Measurements from ENCODE around the gene OR52E5. TPM values are rescaled to one million over a fixed set of nuclear protein-coding genes. Genes with fewer than 3 reads are reported as not detected.

Gene OR52E5
- total RNA-seq, 1 donor from 2014 or later: not detected

GRCh38 chr11:5930614-5931013, 37.6 kb downstream of the OR52E5 start:
- Mint-ChIP-seq H3K9me3 (ENCODE audit: low read depth) (peaks cover 60% of the 10 kb centered on the region), H3K27ac (ENCODE audit: unreplicated experiment) (no peak overlapping the region), H3K4me1 (ENCODE audit: low read depth) (no peaks in the 10 kb centered on the region), H3K4me3 (ENCODE audit: unreplicated experiment) (no peak overlapping the region), H3K36me3 (ENCODE audit: low read depth) (no peaks in the 10 kb centered on the region), H3K27me3 (ENCODE audit: low read depth) (no peaks in the 10 kb centered on the region)
- no peak for TF ChIP-seq CTCF (IDR thresholded peaks at IDR 0.05)
- DNase-seq (ENCODE audit: low spot score): peak; percentile 91

GRCh38 chr11:5931061-5931460, 38.1 kb downstream of the OR52E5 start:
- peaks cover 63% of the 10 kb centered on the region for H3K9me3 Mint-ChIP-seq (ENCODE audit: low read depth)
- DNase-seq (ENCODE audit: low spot score): peak; percentile 64
- no peak overlapping the region for H3K4me3 Mint-ChIP-seq (ENCODE audit: unreplicated experiment)
- H3K4me1 Mint-ChIP-seq (ENCODE audit: low read depth): no peaks in the 10 kb centered on the region
- no peaks in the 10 kb centered on the region for H3K36me3 Mint-ChIP-seq (ENCODE audit: low read depth)
- no peak for TF ChIP-seq CTCF (IDR thresholded peaks at IDR 0.05)
- no peaks in the 10 kb centered on the region for H3K27me3 Mint-ChIP-seq (ENCODE audit: low read depth)
- no peak overlapping the region for H3K27ac Mint-ChIP-seq (ENCODE audit: unreplicated experiment)

GRCh38 chr11:5932671-5933070, 39.7 kb downstream of the OR52E5 start:
- TF ChIP-seq CTCF (IDR thresholded peaks at IDR 0.05): no peak
- H3K36me3 Mint-ChIP-seq (ENCODE audit: low read depth): no peaks in the 10 kb centered on the region
- no peak overlapping the region for H3K27ac Mint-ChIP-seq (ENCODE audit: unreplicated experiment)
- peak; percentile 56 for DNase-seq (ENCODE audit: low spot score)
- no peaks in the 10 kb centered on the region for H3K27me3 Mint-ChIP-seq (ENCODE audit: low read depth)
- H3K4me1 Mint-ChIP-seq (ENCODE audit: low read depth): no peaks in the 10 kb centered on the region
- peaks cover 72% of the 10 kb centered on the region for H3K9me3 Mint-ChIP-seq (ENCODE audit: low read depth)
- no peak overlapping the region for H3K4me3 Mint-ChIP-seq (ENCODE audit: unreplicated experiment)

- Mint-ChIP-seq H3K4me3 (ENCODE audit: unreplicated experiment) (no peak overlapping the region), H3K4me1 (ENCODE audit: low read depth) (no peaks in the 10 kb centered on the region), H3K27ac (ENCODE audit: unreplicated experiment) (no peak overlapping the region), H3K36me3 (ENCODE audit: low read depth) (no peaks in the 10 kb centered on the region), H3K9me3 (ENCODE audit: low read depth) (peaks cover 75% of the 10 kb centered on the region), H3K27me3 (ENCODE audit: low read depth) (no peaks in the 10 kb centered on the region)
- DNase-seq (ENCODE audit: low spot score): peak; percentile 46
- TF ChIP-seq CTCF (IDR thresholded peaks at IDR 0.05): no peak
Measured at GRCh38 chr11:5933116-5933515, 40.1 kb downstream of the OR52E5 start.

GRCh38 chr11:5937868-5938602, 45.0 kb downstream of the OR52E5 start:
- Mint-ChIP-seq H3K9me3 (ENCODE audit: low read depth) (peaks cover 38% of the 10 kb centered on the region), H3K4me3 (ENCODE audit: unreplicated experiment) (no peak overlapping the region), H3K27ac (ENCODE audit: unreplicated experiment) (no peak overlapping the region), H3K36me3 (ENCODE audit: low read depth) (no peaks in the 10 kb centered on the region), H3K27me3 (ENCODE audit: low read depth) (peaks cover 2% of the 10 kb centered on the region), H3K4me1 (ENCODE audit: low read depth) (no peaks in the 10 kb centered on the region)
- DNase-seq (ENCODE audit: low spot score): peak; percentile 65
- TF ChIP-seq CTCF (IDR thresholded peaks at IDR 0.05): no peak

Measured in chondrocyte (in vitro differentiated cells).